PC-9 (cell line): ENCODE measurements around the gene TOP1. TPM values are rescaled to one million over a fixed set of nuclear protein-coding genes. Genes with fewer than 3 reads are reported as not detected.
"Not testable (repeated sequence)": the region's sequence is repeated elsewhere in the genome, so short reads cannot be mapped to it uniquely, and the experiment has no call there.

Source experiments
- BruUV-seq: library from RNA; stranded (reverse); fragments of 400-500 nt; replicated peaks from 2 replicates; lab custom pipeline; 2021; lab: Mats Ljungman, UMichigan
- CTCF ChIA-PET: fragments of 300-600 bp; sonication (Branson Sonifier 250); formaldehyde crosslinking; loops from one replicate; lab custom pipeline; 2022; ENCODE audit warnings: antibody characterized with exemption; lab: Charles Lee
- POLR2A ChIA-PET: fragments of 300-600 bp; sonication (Branson Sonifier 250); formaldehyde crosslinking; loops from one replicate; lab custom pipeline; 2022; ENCODE audit warnings: antibody characterized with exemption; ENCODE audit not compliant: unreplicated experiment; lab: Charles Lee
- DNase-seq, 2 experiments: peaks; one replicate each; pipeline versions ENCODE4 v3.0.0 to v3.0.0-alpha.2; 2015 to 2022; ENCODE audit warnings: mixed read lengths in 1 of 2
- H2AFZ ChIP-seq: fragments of 200-600 bp; sonication (generic); 2 replicates; pipeline ENCODE4 v1.8.1; 2017; ENCODE audit warnings: antibody characterized with exemption
- H3F3A ChIP-seq: fragments of 200-600 bp; sonication (generic); 2 replicates; pipeline ENCODE4 v1.8.1; 2017; ENCODE audit warnings: antibody characterized with exemption, mild to moderate bottlenecking, low read depth; ENCODE audit not compliant: insufficient read depth
- H3K27ac ChIP-seq: fragments of 200-600 bp; sonication (generic); 2 replicates; pipeline ENCODE4 v1.6.1; 2016; ENCODE audit warnings: mixed run types
- H3K27me3 ChIP-seq: fragments of 200-600 bp; sonication (generic); 2 replicates; pipeline ENCODE4 v1.6.1; 2016; ENCODE audit warnings: low read depth, mixed run types; ENCODE audit not compliant: insufficient read depth
- H3K36me3 ChIP-seq: fragments of 200-600 bp; sonication (generic); 2 replicates; pipeline ENCODE4 v1.6.1; 2016; ENCODE audit warnings: low read depth, mixed run types
- H3K4me1 ChIP-seq: fragments of 200-600 bp; sonication (generic); replicated peaks from 2 replicates; pipeline ENCODE4 v1.6.1; 2016; ENCODE audit warnings: mixed run types; ENCODE audit not compliant: insufficient read depth
- H3K4me2 ChIP-seq: fragments of 200-600 bp; sonication (generic); 2 replicates; pipeline ENCODE4 v1.6.1; 2017; ENCODE audit warnings: mixed run types
- H3K4me3 ChIP-seq: fragments of 200-600 bp; sonication (generic); 2 replicates; pipeline ENCODE4 v1.6.1; 2016; ENCODE audit warnings: mixed run types
- H3K79me2 ChIP-seq: fragments of 200-600 bp; sonication (generic); 2 replicates; pipeline ENCODE4 v1.6.1; 2017; ENCODE audit warnings: low read depth, mixed run types
- H3K9me2 ChIP-seq: fragments of 200-600 bp; sonication (generic); 2 replicates; pipeline ENCODE4 v1.8.1; 2017; ENCODE audit warnings: mild to moderate bottlenecking; ENCODE audit not compliant: insufficient read depth
- H3K9me3 ChIP-seq: fragments of 200-600 bp; sonication (generic); 2 replicates; pipeline ENCODE4 v1.8.1; 2016; ENCODE audit warnings: low read depth; ENCODE audit not compliant: insufficient read depth
- H4K20me1 ChIP-seq: fragments of 200-600 bp; sonication (generic); 2 replicates; pipeline ENCODE4 v1.8.1; 2017; ENCODE audit not compliant: insufficient read depth
- CTCF ChIP-seq: fragments of 200-600 bp; sonication (generic); conservative IDR thresholded peaks from 2 replicates; pipeline ENCODE4 v1.6.1; 2017; ENCODE audit warnings: mixed run types, antibody characterized with exemption, mild to moderate bottlenecking, moderate library complexity
- EZH2 ChIP-seq: fragments of 200-600 bp; sonication (generic); IDR thresholded peaks from 2 replicates; pipeline ENCODE4 v1.8.0; 2017; ENCODE audit warnings: antibody characterized with exemption, low read depth
- intact Hi-C: fragments of 100-400 bp; cut with micrococcal nuclease; formaldehyde crosslinking; loops from one replicate; pipeline ENCODE4 v1.10.0; 2022; ENCODE audit not compliant: unreplicated experiment
- total RNA-seq: library from RNA; stranded (reverse); gene quantifications from 2 replicates; pipeline ENCODE4 v1.2.3, GENCODE V29; 2021

TOP1 gene
- total RNA-seq, 1 experiment from 2014 or later, result 55.8 TPM

DNA sequence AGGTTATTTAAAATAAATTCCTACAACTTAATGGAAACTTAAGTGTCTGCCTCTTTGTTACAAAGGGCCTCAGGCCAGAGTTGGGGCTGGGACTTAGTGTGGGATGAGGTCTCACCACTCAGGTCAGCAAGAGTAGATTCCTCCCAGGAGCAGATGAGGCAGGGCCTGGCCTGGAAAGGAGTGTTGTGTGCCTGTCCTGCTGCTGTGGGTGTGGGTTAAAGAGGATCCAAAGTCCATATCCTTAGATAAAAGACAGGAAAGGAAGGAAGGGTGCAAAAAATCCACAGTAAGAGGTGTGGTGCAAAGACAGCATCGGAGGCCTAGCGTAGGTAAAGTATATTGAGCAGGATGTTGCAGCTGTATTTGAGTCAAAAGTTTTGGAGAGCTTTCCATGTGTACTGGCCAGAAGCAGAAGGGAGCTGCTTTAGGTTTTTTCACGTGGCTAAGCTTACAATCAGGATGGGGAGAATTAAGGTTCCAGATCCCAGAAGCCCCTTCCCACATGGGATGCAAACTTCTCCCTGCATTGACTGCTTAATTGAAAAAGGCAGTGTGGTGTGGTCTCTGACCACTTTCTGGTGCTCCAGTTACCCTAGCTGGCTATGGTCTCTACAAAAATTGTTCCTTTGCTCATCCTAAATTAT lies 96.0 kb downstream of the TOP1 start:
- peaks cover 25% of the 10 kb centered on the region; the same call in 1 of the 2 replicates for H3F3A ChIP-seq

DNA sequence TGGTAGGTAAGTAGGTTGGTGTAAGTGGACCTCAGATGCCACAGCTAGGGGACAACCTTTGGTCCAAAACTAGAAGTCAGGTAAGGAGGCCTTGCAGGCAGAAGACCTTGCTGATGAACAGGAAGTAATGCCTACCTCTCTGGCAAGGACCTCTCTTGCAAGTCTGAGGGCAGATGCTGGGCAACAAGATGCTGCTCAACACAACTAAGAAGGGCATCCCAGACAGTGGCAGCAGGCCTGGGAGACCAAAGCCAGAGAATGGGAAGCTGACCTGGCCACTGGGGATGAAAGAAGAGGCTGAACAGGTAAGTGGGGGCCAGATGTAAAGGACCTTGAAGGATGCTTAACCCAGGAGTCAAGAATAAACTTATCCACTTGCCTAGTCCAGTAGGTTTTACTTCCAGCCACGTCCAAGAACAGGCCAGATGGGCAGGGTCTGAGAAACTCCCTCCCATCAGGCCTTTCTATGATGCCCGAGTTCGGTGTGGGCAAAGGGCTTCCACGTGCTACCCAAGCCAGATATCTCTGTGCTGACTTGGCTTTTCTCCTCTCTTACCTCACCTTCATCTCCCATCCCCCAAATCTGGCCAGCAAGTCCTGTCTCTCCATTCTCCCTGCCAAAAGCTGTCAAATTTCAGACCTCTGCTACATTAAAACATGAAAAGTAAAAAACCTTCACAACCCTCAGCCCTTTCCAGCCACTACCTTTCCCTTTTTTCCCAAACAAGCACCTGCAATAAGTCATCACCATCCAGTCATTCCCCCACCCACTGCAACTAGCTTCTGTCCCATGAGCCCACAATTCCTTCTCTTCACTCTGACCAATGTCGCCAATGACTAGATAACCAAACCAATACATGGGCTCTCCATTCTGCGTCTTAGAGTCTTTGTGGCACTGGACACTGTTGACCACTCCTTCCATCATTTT lies 97.2 kb downstream of the TOP1 start:
- POLR2A ChIA-PET, result no interaction called here
- Histone ChIP-seq H3K36me3 (peaks cover 33% of the 10 kb centered on the region), H4K20me1 (no peaks in the 10 kb centered on the region), H3K9me2 (no peaks in the 10 kb centered on the region), H2AFZ (no peak overlapping the region), H3K27ac (no peak overlapping the region), H3K4me1 (no peaks in the 10 kb centered on the region), H3K79me2 (no peaks in the 10 kb centered on the region), H3K4me2 (no peak overlapping the region), H3K9me3 (no peaks in the 10 kb centered on the region), H3K4me3 (no peak overlapping the region), H3K27me3 (no peaks in the 10 kb centered on the region), H3F3A (peaks cover 29% of the 10 kb centered on the region; the same call in 1 of the 2 replicates)
- no TSS peak for BruUV-seq
- DNase-seq, result no peak
- CTCF ChIA-PET, result no interaction called here
- intact Hi-C loops, result no loop called here
- TF ChIP-seq CTCF (no peak), EZH2 (no peak)

More for the DNA sequence above, 96.0 kb downstream of the TOP1 start:
- Histone ChIP-seq H3K9me3 (no peaks in the 10 kb centered on the region), H3K27me3 (no peaks in the 10 kb centered on the region), H3K36me3 (peaks cover 42% of the 10 kb centered on the region), H3K4me3 (no peak overlapping the region), H3K4me1 (no peaks in the 10 kb centered on the region), H3K27ac (no peak overlapping the region), H3K9me2 (no peaks in the 10 kb centered on the region), H4K20me1 (no peaks in the 10 kb centered on the region), H3K79me2 (no peaks in the 10 kb centered on the region), H3K4me2 (no peak overlapping the region), H2AFZ (no peak overlapping the region)
- no peak for DNase-seq
- BruUV-seq, result no TSS peak
- intact Hi-C loops, result no loop called here
- TF ChIP-seq CTCF (no peak), EZH2 (no peak)
- POLR2A ChIA-PET, result no interaction called here
- CTCF ChIA-PET, result no interaction called here

DNA sequence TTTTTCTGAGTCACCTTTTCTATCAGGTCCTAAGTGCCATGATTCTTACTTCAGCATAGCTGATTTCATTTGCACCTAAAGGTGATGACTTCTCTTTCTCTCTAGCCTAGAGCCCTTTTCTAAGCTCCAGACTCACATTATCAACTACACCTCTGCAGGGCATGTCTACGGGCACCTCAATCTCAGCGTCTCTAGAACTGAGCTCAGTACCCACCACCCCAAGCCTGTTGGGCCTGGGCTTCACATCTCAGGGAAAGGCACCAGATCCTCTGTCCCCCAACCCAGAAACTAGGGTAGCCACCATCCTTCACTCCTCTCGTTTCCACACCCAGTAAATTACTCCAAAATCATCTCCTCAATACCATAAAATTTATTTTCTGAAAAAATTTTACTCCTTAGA lies 98.1 kb downstream of the TOP1 start:
- intact Hi-C loops, result no loop called here
- H3K4me3 ChIP-seq, result no peak overlapping the region

DNA sequence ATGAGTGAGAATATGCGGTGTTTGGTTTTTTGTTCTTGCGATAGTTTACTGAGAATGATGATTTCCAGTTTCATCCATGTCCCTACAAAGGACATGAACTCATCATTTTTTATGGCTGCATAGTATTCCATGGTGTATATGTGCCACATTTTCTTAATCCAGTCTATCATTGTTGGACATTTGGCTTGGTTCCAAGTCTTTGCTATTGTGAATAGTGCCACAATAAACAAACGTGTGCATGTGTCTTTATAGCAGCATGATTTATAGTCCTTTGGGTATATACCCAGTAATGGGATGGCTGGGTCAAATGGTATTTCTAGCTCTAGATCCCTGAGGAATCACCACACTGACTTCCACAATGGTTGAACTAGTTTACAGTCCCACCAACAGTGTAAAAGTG lies 99.7 kb downstream of the TOP1 start:
- H3K4me1 ChIP-seq, POLR2A ChIA-PET, DNase-seq, H3K4me2 ChIP-seq, H3K9me2 ChIP-seq, H3K27ac ChIP-seq, H3K9me3 ChIP-seq, H3K4me3 ChIP-seq, CTCF ChIA-PET, H3K79me2 ChIP-seq, H4K20me1 ChIP-seq, H3K27me3 ChIP-seq, intact Hi-C loops, BruUV-seq, H2AFZ ChIP-seq: not testable (repeated sequence)
- H3K36me3 ChIP-seq, result peaks cover 13% of the 10 kb centered on the region
- H3F3A ChIP-seq, result peaks cover 19% of the 10 kb centered on the region; the same call in 1 of the 2 replicates

More for the DNA sequence above, 98.1 kb downstream of the TOP1 start:
- Histone ChIP-seq H3K4me1 (no peaks in the 10 kb centered on the region), H3K27ac (no peak overlapping the region), H3K27me3 (no peaks in the 10 kb centered on the region), H3K9me2 (no peaks in the 10 kb centered on the region), H3F3A (peaks cover 25% of the 10 kb centered on the region; the same call in 1 of the 2 replicates), H3K9me3 (no peaks in the 10 kb centered on the region), H3K4me2 (no peak overlapping the region), H2AFZ (no peak overlapping the region), H3K36me3 (peaks cover 29% of the 10 kb centered on the region), H3K79me2 (no peaks in the 10 kb centered on the region), H4K20me1 (no peaks in the 10 kb centered on the region)
- TF ChIP-seq EZH2 (no peak), CTCF (no peak)
- no peak for DNase-seq
- ChIA-PET CTCF (no interaction called here), POLR2A (interaction anchor here (0.7 kb wide), 1 partner anchor 97 kb away, joined by 3 read pairs; no protein-coding TSS in a partner anchor)
- BruUV-seq, result no TSS peak
